OCI-LY7 (cell line): ENCODE data around the gene MTERF4. TPM values are rescaled to one million over a fixed set of nuclear protein-coding genes. Genes with fewer than 3 reads are reported as not detected.
"Not testable (repeated sequence)": the region's sequence is repeated elsewhere in the genome, so short reads cannot be mapped to it uniquely, and the experiment has no call there.

ENCODE experiments used
- BruUV-seq: library from RNA; stranded (reverse); fragments of 400-500 nt; replicated peaks from 2 replicates; lab custom pipeline; 2021; lab: Mats Ljungman, UMichigan
- CTCF ChIA-PET: fragments of 300-600 bp; sonication (Branson Sonifier 250); formaldehyde crosslinking; loops from one replicate; lab custom pipeline; 2022; ENCODE audit warnings: antibody characterized with exemption; ENCODE audit not compliant: unreplicated experiment; lab: Charles Lee
- POLR2A ChIA-PET: fragments of 300-600 bp; sonication (Branson Sonifier 250); formaldehyde crosslinking; loops from one replicate; lab custom pipeline; 2022; ENCODE audit warnings: antibody characterized with exemption; lab: Charles Lee
- DNase-seq: peaks from one replicate; pipeline ENCODE4 v3.0.0-alpha.2; 2015; ENCODE audit warnings: low spot score
- H2AFZ ChIP-seq: fragments of 200-600 bp; sonication (generic), shearing (Covaris generic); 2 replicates; pipeline ENCODE4 v1.6.1; 2014; ENCODE audit warnings: mild to moderate bottlenecking, antibody characterized with exemption, low read length, moderate library complexity
- H3K27ac ChIP-seq: fragments of 200-600 bp; sonication (generic); 2 replicates; pipeline ENCODE4 v1.5.1; 2014; ENCODE audit warnings: mixed run types, low read depth, mild to moderate bottlenecking, moderate library complexity, low read length, inconsistent platforms; ENCODE audit not compliant: poor library complexity, severe bottlenecking
- H3K36me3 ChIP-seq: fragments of 200-600 bp; sonication (generic); 2 replicates; pipeline ENCODE4 v1.6.1; 2014; ENCODE audit warnings: mild to moderate bottlenecking, antibody characterized with exemption, low read length, moderate library complexity, mixed read lengths; ENCODE audit not compliant: insufficient read depth
- H3K4me1 ChIP-seq: fragments of 200-600 bp; sonication (generic); 2 replicates; pipeline ENCODE4 v1.5.1; 2014; ENCODE audit warnings: mild to moderate bottlenecking, low read length; ENCODE audit not compliant: insufficient read depth, poor library complexity, severe bottlenecking
- H3K4me2 ChIP-seq: fragments of 200-600 bp; sonication (generic); 2 replicates; pipeline ENCODE4 v1.6.1; 2014; ENCODE audit warnings: mild to moderate bottlenecking, low read length
- H3K4me3 ChIP-seq: fragments of 200-600 bp; sonication (generic); 2 replicates; pipeline ENCODE4 v1.5.1; 2014; ENCODE audit warnings: mild to moderate bottlenecking, low read depth, low read length; ENCODE audit not compliant: poor library complexity, severe bottlenecking
- H3K79me2 ChIP-seq: fragments of 200-600 bp; sonication (generic); 2 replicates; pipeline ENCODE4 v1.6.1; 2016; ENCODE audit warnings: low read depth, mild to moderate bottlenecking, low read length, moderate library complexity, mixed read lengths; ENCODE audit not compliant: insufficient read depth
- H3K9me2 ChIP-seq: fragments of 200-600 bp; sonication (generic); 2 replicates; pipeline ENCODE4 v1.6.1; 2016; ENCODE audit warnings: mild to moderate bottlenecking, low read length, mixed read lengths; ENCODE audit not compliant: insufficient read depth
- H3K9me3 ChIP-seq: fragments of 200-600 bp; sonication (generic); 2 replicates; pipeline ENCODE4 v1.6.1; 2014; ENCODE audit warnings: mild to moderate bottlenecking, mixed run types, low read length, mixed read lengths
- H4K20me1 ChIP-seq: fragments of 200-600 bp; sonication (generic); 2 replicates; pipeline ENCODE4 v1.6.1; 2014; ENCODE audit warnings: mild to moderate bottlenecking, antibody characterized with exemption, low read length, moderate library complexity, mixed read lengths; ENCODE audit not compliant: insufficient read depth
- EZH2phosphoT487 ChIP-seq: fragments of 200-600 bp; sonication (generic); IDR thresholded peaks from 2 replicates; pipeline ENCODE4 v1.6.1; 2018; ENCODE audit warnings: low read depth, borderline replicate concordance, mild to moderate bottlenecking, mixed run types, antibody characterized with exemption, low read length, moderate library complexity, mixed read lengths
- intact Hi-C: fragments of 100-400 bp; cut with micrococcal nuclease; formaldehyde crosslinking; loops from one replicate; pipeline ENCODE4 v1.10.0; 2022; ENCODE audit not compliant: unreplicated experiment
- total RNA-seq, 2 experiments: library from RNA; depleted of rRNA in 1 of 2; stranded (reverse); fragments of >200 nt in 1 of 2; shearing (Covaris generic) in 1 of 2; gene quantifications; 2 replicates each; pipeline ENCODE4 v1.2.3, GENCODE V29; 2014 to 2022
- TF ChIP-seq, protein P1 (sequence below): fragments of 200-600 bp; sonication (generic); conservative IDR thresholded peaks from 2 replicates; pipeline ENCODE4 v1.5.1; 2014; ENCODE audit warnings: mild to moderate bottlenecking, antibody characterized with exemption, low read length, moderate library complexity, mixed read lengths

The MTERF4 gene
- total RNA-seq, 2 experiments from 2014 or later: 48.2 to 58.9 TPM

DNA sequence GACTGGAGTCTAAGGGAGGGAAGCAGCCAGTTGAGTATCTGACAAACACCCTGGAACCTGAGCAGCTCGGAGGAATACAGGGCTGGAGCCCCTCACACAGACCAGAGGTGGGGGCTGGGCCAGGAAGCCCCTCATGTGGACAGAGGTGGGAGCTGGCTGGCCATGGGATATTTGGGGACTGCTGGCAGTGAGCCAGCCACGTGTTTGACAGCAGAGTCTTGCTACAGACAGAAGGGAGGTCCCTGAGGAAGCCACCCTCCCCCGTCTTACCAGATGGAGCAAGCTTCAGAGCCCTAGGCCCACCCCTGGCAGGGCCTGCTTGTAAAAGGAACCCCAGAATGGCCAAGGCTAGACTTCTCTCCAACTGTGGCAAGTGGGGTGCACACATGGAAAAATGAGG, 3.6 kb upstream of the MTERF4 start:
- peaks cover 24% of the 10 kb centered on the region; the same call in 1 of the 2 replicates for H3K79me2 ChIP-seq
- no TSS peak for BruUV-seq
- no peak overlapping the region for H3K4me2 ChIP-seq
- no peak overlapping the region for H3K4me3 ChIP-seq
- H3K4me1 ChIP-seq: peaks cover 23% of the 10 kb centered on the region
- CTCF ChIA-PET: no interaction called here
- TF ChIP-seq, protein P1, sequence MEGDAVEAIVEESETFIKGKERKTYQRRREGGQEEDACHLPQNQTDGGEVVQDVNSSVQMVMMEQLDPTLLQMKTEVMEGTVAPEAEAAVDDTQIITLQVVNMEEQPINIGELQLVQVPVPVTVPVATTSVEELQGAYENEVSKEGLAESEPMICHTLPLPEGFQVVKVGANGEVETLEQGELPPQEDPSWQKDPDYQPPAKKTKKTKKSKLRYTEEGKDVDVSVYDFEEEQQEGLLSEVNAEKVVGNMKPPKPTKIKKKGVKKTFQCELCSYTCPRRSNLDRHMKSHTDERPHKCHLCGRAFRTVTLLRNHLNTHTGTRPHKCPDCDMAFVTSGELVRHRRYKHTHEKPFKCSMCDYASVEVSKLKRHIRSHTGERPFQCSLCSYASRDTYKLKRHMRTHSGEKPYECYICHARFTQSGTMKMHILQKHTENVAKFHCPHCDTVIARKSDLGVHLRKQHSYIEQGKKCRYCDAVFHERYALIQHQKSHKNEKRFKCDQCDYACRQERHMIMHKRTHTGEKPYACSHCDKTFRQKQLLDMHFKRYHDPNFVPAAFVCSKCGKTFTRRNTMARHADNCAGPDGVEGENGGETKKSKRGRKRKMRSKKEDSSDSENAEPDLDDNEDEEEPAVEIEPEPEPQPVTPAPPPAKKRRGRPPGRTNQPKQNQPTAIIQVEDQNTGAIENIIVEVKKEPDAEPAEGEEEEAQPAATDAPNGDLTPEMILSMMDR: no peak
- no peak for TF ChIP-seq EZH2phosphoT487
- H4K20me1 ChIP-seq: peaks cover 4% of the 10 kb centered on the region; the same call in 1 of the 2 replicates
- no peaks in the 10 kb centered on the region for H3K9me3 ChIP-seq
- H3K9me2 ChIP-seq: no peaks in the 10 kb centered on the region
- POLR2A ChIA-PET: no interaction called here
- intact Hi-C loops: no loop called here
- no peak for DNase-seq
- no peak overlapping the region for H2AFZ ChIP-seq
- peaks cover 16% of the 10 kb centered on the region; the same call in 1 of the 2 replicates for H3K36me3 ChIP-seq
- H3K27ac ChIP-seq: no peak overlapping the region

DNA sequence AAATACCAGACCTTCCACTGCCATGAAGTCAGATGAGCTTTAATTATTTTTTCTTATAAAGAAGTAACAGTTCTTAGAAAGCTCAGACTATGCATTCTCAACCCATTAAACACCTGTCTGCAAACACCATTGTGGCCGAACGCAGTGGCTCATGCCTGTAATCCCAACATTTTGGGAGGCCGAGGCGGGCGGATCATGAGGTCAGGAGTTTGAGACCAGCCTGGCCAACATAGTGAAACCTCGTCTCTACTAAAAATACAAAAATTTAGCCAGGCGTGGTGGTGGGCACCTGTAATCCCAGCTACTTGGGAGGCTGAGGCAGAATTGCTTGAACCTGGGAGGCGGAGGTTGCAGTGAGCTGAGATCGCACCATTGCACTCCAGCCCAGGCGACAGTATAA, 2.5 kb upstream of the MTERF4 start:
- H4K20me1 ChIP-seq, H3K4me2 ChIP-seq, CTCF ChIA-PET, BruUV-seq, H3K27ac ChIP-seq, intact Hi-C loops, DNase-seq, H3K9me2 ChIP-seq, H3K9me3 ChIP-seq, H2AFZ ChIP-seq, H3K4me3 ChIP-seq: not testable (repeated sequence)
- H3K79me2 ChIP-seq: peaks cover 34% of the 10 kb centered on the region; the same call in 1 of the 2 replicates
- H3K4me1 ChIP-seq: peaks cover 26% of the 10 kb centered on the region
- peaks cover 19% of the 10 kb centered on the region; the same call in 1 of the 2 replicates for H3K36me3 ChIP-seq
- POLR2A ChIA-PET: interaction anchor here (0.6 to 0.7 kb wide), 2 partner anchors 9 to 42 kb away, joined by 3 read pairs; no protein-coding TSS in a partner anchor

DNA sequence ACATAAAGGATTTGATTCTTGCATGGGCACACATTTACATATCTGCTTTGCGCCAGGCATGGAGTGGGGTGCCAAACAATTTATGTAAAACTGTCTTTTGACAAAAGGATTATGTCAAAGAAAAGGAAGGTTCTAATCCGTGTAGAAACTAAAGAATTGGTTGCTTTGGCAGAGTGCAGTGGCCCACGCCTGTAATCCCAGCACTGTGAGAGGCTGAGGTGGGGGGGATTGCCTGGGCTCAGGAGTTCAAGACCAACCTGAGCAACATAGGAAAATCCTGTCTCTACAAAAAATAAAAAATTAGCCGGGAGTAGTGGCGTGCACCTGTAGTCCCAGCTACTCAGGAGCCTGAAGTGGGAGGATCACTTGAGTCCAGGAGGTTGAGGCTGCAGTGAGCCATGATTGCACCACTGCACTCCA, 1.1 kb upstream of the MTERF4 start:
- Histone ChIP-seq H3K4me2 (peak overlapping the region; percentile 98), H3K79me2 (peaks cover 39% of the 10 kb centered on the region; the same call in 1 of the 2 replicates), H3K4me3 (peak overlapping the region; percentile 82), H4K20me1 (peaks cover 4% of the 10 kb centered on the region; the same call in 1 of the 2 replicates), H3K9me2 (no peaks in the 10 kb centered on the region), H3K36me3 (peaks cover 31% of the 10 kb centered on the region), H3K4me1 (peaks cover 33% of the 10 kb centered on the region), H3K27ac (peak overlapping the region; percentile 63), H3K9me3 (no peaks in the 10 kb centered on the region), H2AFZ (peak overlapping the region; percentile 93; the same call in 1 of the 2 replicates)
- ChIA-PET POLR2A (no interaction called here), CTCF (no interaction called here)
- intact Hi-C loops: loop anchor here (2.0 kb wide), 1 partner anchor 584 kb away; the partner anchor contains the start of gene DTYMK
- TF ChIP-seq, protein P1: no peak
- TF ChIP-seq EZH2phosphoT487: no peak
- no TSS peak for BruUV-seq
- DNase-seq: no peak
